ENCODE measurements around the gene INSC.
A peak's percentile ranks its signal among the peaks of the same experiment; 100 is the strongest.

INSC gene

DNA sequence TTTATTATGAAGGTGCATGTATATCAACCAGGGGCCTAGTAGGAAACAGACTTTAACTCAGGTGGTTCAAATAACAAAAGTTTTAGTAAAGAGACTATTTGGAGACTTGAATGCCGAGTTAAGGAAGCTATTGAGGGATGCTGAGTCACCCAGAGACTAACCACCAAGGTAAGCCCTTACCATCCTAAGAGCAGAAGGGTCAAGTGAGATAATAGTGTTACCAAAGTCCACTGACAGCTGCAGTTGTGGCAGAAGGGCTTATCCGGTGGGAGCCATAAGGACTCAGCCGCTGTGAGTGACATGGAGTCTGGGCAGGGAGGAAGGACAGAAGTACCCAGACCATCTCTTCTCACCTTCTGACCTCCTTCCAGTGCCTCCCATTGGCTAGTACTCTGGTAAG is 134.0 kb downstream of the INSC start:
- no peak for DNase-seq (ENCODE audit: low read depth)
- H3K4me3 ChIP-seq (ENCODE audit: low read depth, low read length), result no peak overlapping the region

DNA sequence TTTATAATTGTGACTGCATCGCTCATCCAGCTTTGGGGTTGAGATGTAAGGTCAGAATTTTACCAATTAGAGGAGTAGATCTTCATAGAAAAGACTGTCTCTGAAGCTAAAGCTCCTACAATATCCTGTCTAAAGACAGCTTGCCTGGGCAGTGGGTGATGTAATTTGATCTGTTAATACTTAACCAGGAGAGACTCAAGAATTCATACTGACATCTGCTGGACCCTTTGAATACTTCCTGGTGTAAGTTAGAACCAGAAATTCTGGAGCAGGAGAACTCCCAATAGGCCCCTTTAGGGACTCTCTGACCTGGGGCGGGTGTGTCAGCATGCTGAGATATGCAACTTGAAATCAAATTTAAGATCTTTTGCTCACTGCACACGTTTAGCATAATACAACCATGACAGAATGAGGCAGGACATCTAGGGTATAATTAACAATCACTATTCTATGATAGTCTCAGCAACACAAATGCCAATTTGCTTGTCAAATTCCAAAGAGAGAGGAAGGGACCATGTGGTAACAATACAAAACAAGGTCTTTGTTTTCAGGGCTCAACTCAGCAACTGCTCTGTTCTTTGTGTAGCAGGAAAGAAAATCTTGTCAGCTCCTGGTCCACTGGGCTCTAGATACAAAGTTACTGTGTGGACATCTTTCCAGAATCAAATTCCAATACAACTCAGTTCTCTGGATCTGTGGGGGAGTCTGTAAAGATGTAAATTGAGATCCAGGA is 143.9 kb downstream of the INSC start:
- H3K4me3 ChIP-seq (ENCODE audit: low read depth, low read length), result no peak overlapping the region
- DNase-seq (ENCODE audit: low read depth), result peak; percentile 23

- no peak for DNase-seq (ENCODE audit: low read depth)
- H3K4me3 ChIP-seq (ENCODE audit: low read depth, low read length), result no peak overlapping the region
These were observed 152.3 kb downstream of the INSC start for GRCh38 chr11:15266999-15267398.

GRCh38 chr11:15268598-15268997 is 153.9 kb downstream of the INSC start:
- H3K4me3 ChIP-seq (ENCODE audit: low read depth, low read length), result no peak overlapping the region
- no peak for DNase-seq (ENCODE audit: low read depth)

DNA sequence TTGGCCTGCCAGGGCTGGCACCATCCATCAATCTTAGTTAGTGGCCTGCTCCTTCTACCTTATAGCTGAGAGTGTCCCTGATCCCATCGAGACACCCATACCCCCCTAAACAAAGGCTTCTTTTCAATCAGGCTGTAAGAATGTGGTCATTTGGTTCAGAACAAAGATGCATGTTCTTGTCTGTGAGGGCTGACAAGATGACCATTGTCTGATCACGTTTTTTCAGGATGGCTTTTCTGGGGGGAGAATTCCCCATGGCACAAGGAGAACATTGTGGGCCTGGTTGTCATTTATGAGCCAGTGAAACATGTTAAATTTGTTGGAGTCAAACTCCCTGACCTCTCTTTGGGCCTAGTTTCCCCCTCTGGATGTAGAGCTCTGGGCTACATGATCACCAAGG is 160.4 kb downstream of the INSC start:
- no peak overlapping the region for H3K4me3 ChIP-seq (ENCODE audit: low read depth, low read length)
- no peak for DNase-seq (ENCODE audit: low read depth)

DNA sequence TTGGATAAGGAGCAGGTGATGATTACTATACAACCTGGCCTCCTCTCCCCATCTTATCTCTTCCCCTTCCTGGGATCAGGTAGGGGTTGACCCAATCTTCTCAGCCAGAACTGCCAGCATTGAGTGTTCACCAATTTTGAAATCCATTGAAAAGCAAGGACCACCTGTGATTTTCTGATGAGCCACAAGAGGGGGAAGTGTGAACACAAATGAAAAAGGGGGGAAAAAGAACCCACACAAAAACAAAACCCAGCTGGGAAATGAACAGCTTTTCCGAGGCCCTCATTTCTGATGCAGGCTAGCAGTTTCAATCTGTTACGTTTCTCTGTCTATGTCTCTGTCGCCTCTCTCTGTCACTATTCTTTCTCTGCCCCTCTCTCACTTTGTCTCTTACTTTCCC is 161.9 kb downstream of the INSC start:
- H3K4me3 ChIP-seq (ENCODE audit: low read depth, low read length), result no peak overlapping the region
- no peak for DNase-seq (ENCODE audit: low read depth)

DNA sequence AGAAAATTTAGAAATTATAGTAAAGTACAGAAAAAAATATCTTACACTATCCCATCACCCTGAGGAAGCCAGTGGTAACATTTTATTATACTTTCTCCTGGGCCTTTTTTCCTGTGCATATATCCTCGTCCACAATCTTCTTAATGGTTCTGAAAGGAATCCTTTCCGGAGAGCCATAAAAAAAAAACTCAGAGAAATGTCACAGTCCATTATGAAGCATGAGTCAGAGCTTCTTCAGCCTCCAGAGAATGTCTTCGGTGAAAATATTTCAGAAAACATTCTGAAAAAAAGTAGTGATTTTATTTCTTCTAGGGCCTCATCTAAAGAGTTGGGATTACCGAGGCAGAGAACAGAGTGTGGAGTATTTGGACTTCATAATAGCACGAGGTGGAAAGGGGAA is 163.4 kb downstream of the INSC start:
- DNase-seq (ENCODE audit: low read depth), result no peak

DNA sequence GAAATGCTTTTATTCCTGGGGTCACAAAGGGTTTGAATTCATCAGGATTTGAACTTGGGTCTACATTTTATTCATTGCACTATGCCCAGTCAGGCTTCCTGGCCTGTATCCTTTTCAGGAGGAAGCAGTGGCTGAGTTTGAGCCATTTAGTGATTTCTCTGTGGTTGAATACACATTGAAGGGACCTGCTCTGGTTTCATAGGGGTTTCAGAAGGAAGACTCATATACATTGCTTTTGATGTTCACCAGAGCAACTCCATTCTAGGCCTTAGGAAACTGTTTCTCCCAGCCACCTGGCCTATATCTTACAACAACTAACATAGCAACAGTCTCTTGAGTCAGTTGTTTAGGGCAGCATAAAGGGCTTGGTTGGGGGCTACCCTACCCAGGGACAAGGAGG is 165.7 kb downstream of the INSC start:
- no peak for DNase-seq (ENCODE audit: low read depth)
- no peak overlapping the region for H3K4me3 ChIP-seq (ENCODE audit: low read depth, low read length)

More for the DNA sequence above, 163.4 kb downstream of the INSC start:
- H3K4me3 ChIP-seq (ENCODE audit: low read depth, low read length), result no peak overlapping the region

GRCh38 chr11:15282754-15283153 is 168.0 kb downstream of the INSC start:
- no peak for DNase-seq (ENCODE audit: low read depth)
- H3K4me3 ChIP-seq (ENCODE audit: low read depth, low read length), result no peak overlapping the region

- H3K4me3 ChIP-seq (ENCODE audit: low read depth, low read length), result no peak overlapping the region
- DNase-seq (ENCODE audit: low read depth), result no peak
These were observed 171.7 kb downstream of the INSC start for GRCh38 chr11:15286465-15286864.

DNA sequence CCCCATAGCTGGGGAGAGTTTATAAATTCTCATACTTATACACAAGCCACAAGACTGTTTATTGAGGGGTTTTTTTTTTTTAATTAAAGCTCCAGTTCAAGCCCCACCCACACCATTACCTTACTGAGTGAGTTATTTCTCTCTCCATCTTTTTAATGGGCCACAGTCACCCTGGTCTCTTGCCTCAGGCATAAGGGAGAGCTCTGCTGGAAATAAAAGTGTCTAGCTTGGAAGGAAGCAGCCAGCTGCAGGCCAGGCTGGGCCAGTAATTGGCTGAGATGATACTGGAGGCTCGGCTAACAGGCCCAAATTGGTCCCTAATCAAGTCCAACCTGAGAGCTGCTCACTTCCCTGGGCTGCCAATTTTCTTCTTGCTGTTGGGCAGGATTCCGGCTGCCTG is 174.1 kb downstream of the INSC start:
- no peak overlapping the region for H3K4me3 ChIP-seq (ENCODE audit: low read depth, low read length)

DNA sequence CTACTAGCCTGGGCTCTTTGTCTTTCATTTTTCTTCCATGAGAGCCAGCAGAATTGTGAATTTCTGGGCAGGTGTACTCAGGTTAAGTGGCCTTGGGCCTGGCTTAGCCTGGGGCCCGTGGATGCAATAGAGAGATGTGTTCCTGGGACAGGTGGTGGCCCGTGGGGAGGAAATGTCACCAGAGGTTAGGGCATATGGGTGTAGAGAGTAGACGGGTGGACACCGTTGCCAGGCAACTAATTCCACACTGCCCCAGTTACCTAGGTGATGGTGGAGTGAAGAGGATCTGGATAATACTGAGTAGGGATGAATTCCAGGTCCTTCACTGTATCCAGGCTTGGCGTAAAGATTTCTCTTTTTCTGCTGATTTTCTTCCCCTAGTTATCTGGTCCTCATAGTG is 175.0 kb downstream of the INSC start:
- H3K4me3 ChIP-seq (ENCODE audit: low read depth, low read length), result no peak overlapping the region
- DNase-seq (ENCODE audit: low read depth), result no peak

More for the DNA sequence above, 174.1 kb downstream of the INSC start:
- DNase-seq (ENCODE audit: low read depth), result no peak

DNA sequence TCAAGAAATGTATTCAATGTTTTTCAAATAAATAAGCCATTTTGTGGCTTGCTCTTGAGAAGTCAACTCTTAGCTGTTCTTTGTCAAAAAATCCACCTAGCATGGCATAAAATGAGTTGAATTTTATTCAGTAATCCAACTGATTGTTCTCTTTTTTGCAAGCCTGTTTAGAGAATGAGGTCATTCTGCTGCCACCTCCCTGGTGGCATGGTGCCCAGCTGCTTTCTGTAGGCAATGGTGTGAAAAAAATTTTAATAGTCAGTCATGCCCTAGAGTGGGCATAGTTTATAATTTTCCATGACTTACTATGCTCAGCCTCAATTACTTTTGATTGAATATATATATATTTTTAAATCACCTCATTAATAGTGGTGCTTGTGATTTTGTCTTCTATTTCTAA is 177.2 kb downstream of the INSC start:
- no peak for DNase-seq (ENCODE audit: low read depth)
- H3K4me3 ChIP-seq (ENCODE audit: low read depth, low read length), result no peak overlapping the region

DNA sequence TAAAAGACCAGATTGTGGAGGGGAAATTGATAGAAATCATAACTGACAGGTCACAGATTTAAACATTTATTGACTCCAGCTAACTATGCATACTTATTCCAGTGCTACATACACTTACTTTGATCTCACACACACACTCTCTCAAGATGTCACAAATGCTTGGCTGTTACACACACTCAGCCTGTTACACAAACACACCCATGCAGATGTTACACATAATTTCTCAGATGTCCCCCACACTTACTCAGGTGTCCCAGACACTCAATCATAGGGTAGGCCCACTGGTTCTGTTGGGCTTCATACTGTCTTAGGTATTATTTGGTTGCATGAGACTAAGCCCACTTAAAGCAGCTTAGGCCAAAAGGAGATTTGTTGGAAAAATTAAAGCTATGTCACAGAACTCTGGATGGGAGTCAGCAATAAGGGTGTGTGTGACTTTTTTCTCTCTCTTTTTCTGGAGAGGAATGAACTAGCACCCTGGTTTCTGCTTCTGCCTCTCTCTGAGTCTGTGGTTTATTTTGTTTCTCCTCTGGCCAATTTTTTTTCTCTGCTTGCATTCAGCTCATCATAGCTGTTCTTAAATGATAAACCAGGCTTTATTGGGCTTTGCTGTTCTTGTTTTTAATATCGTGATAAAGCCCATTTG is 179.4 kb downstream of the INSC start:
- H3K4me3 ChIP-seq (ENCODE audit: low read depth, low read length), result no peak overlapping the region
- DNase-seq (ENCODE audit: low read depth), result no peak

GRCh38 chr11:15295695-15296094 is 181.0 kb downstream of the INSC start:
- H3K4me3 ChIP-seq (ENCODE audit: low read depth, low read length), result no peak overlapping the region
- DNase-seq (ENCODE audit: low read depth), result no peak
